H9 (cell line): ENCODE results near the gene STK11IP. TPM values are rescaled to one million over a fixed set of nuclear protein-coding genes. Genes with fewer than 3 reads are reported as not detected.

ENCODE experiments used
- DNase-seq: peaks from one replicate; pipeline ENCODE4 v3.0.0-alpha.2; 2017
- H2AFZ ChIP-seq: one replicate; pipeline ENCODE4 v1.6.1; 2013; ENCODE audit warnings: mild to moderate bottlenecking, low read length, control low read depth, moderate library complexity
- H2AK5ac ChIP-seq: 2 replicates; pipeline ENCODE4 v1.6.1; 2013; ENCODE audit warnings: low read length, control low read depth, mixed read lengths; ENCODE audit not compliant: insufficient read length
- H2BK120ac ChIP-seq: one replicate; pipeline ENCODE4 v1.6.1; 2013; ENCODE audit warnings: low read depth, mild to moderate bottlenecking, low read length, control low read depth, inconsistent platforms; ENCODE audit not compliant: poor library complexity, severe bottlenecking
- H2BK12ac ChIP-seq: 2 replicates; pipeline ENCODE4 v1.6.1; 2013; ENCODE audit warnings: low read length, control low read depth, mixed read lengths, low read depth; ENCODE audit not compliant: insufficient read length
- H2BK15ac ChIP-seq: 2 replicates; pipeline ENCODE4 v1.6.1; 2013; ENCODE audit warnings: low read depth, low read length, control low read depth
- H2BK20ac ChIP-seq: one replicate; pipeline ENCODE4 v1.6.1; 2013; ENCODE audit warnings: low read depth, mild to moderate bottlenecking, low read length, control low read depth, inconsistent platforms; ENCODE audit not compliant: poor library complexity, severe bottlenecking
- H2BK5ac ChIP-seq: 2 replicates; pipeline ENCODE4 v1.6.1; 2013; ENCODE audit warnings: low read length, control low read depth, mixed read lengths; ENCODE audit not compliant: insufficient read length
- H3K14ac ChIP-seq: 2 replicates; pipeline ENCODE4 v1.6.1; 2013; ENCODE audit warnings: low read length, control low read depth; ENCODE audit not compliant: insufficient read depth
- H3K18ac ChIP-seq: 2 replicates; pipeline ENCODE4 v1.6.1; 2013; ENCODE audit warnings: low read depth, mild to moderate bottlenecking, mixed read lengths, low read length, control low read depth; ENCODE audit not compliant: insufficient read length
- H3K23ac ChIP-seq: 2 replicates; pipeline ENCODE4 v1.6.1; 2013; ENCODE audit warnings: low read length, control low read depth, mixed read lengths, low read depth; ENCODE audit not compliant: insufficient read length
- H3K23me2 ChIP-seq: 2 replicates; pipeline ENCODE4 v1.6.1; 2013; ENCODE audit warnings: low read depth, mild to moderate bottlenecking, mixed read lengths, low read length, control low read depth; ENCODE audit not compliant: insufficient read length, poor library complexity, severe bottlenecking
- H3K27ac ChIP-seq: 2 replicates; pipeline ENCODE4 v1.5.1; 2013; ENCODE audit warnings: low read length, control low read depth, mixed read lengths, low read depth; ENCODE audit not compliant: insufficient read length
- H3K27me3 ChIP-seq: 2 replicates; pipeline ENCODE4 v1.6.1; 2013; ENCODE audit warnings: low read length, control low read depth, inconsistent platforms; ENCODE audit not compliant: insufficient read depth
- H3K4ac ChIP-seq: 2 replicates; pipeline ENCODE4 v1.6.1; 2013; ENCODE audit warnings: low read depth, mild to moderate bottlenecking, control low read depth, inconsistent platforms, low read length, moderate library complexity
- H3K4me1 ChIP-seq: 2 replicates; pipeline ENCODE4 v1.6.1; 2013; ENCODE audit warnings: low read length, control low read depth, inconsistent platforms; ENCODE audit not compliant: insufficient read depth
- H3K4me2 ChIP-seq: 2 replicates; pipeline ENCODE4 v1.6.1; 2013; ENCODE audit warnings: low read length, control low read depth, mixed read lengths; ENCODE audit not compliant: insufficient read length, insufficient read depth
- H3K56ac ChIP-seq: 2 replicates; pipeline ENCODE4 v1.6.1; 2013; ENCODE audit warnings: low read depth, mild to moderate bottlenecking, mixed read lengths, low read length, control low read depth; ENCODE audit not compliant: insufficient read length
- H3K79me1 ChIP-seq: 2 replicates; pipeline ENCODE4 v1.6.1; 2013; ENCODE audit warnings: low read depth, mild to moderate bottlenecking, moderate library complexity, low read length, control low read depth, inconsistent platforms; ENCODE audit not compliant: insufficient read depth, poor library complexity, severe bottlenecking
- H3K79me2 ChIP-seq: 2 replicates; pipeline ENCODE4 v1.6.1; 2013; ENCODE audit warnings: low read length, control low read depth, inconsistent platforms; ENCODE audit not compliant: insufficient read depth
- H3K9ac ChIP-seq: 2 replicates; pipeline ENCODE4 v1.6.1; 2013; ENCODE audit warnings: low read length, control low read depth, mixed read lengths; ENCODE audit not compliant: insufficient read length; ENCODE audit errors: extremely low read depth
- H3K9me3 ChIP-seq: one replicate; pipeline ENCODE4 v1.6.1; 2013; ENCODE audit warnings: low read depth, low read length, inconsistent platforms; ENCODE audit not compliant: control insufficient read depth
- H3T11ph ChIP-seq: one replicate; pipeline ENCODE4 v1.6.1; 2013; ENCODE audit warnings: mild to moderate bottlenecking, low read length, control low read depth, inconsistent platforms
- H4K20me1 ChIP-seq: one replicate; pipeline ENCODE4 v1.6.1; 2013; ENCODE audit not compliant: control insufficient read depth, insufficient read length, insufficient read depth
- H4K5ac ChIP-seq: 2 replicates; pipeline ENCODE4 v1.6.1; 2013; ENCODE audit warnings: low read depth, mild to moderate bottlenecking, mixed read lengths, low read length, control low read depth; ENCODE audit not compliant: insufficient read length
- H4K8ac ChIP-seq: replicated peaks from 2 replicates; pipeline ENCODE4 v1.6.1; 2013; ENCODE audit warnings: low read length, control low read depth, mixed read lengths, low read depth; ENCODE audit not compliant: insufficient read length
- H4K91ac ChIP-seq: 2 replicates; pipeline ENCODE4 v1.6.1; 2013; ENCODE audit warnings: low read depth, mild to moderate bottlenecking, moderate library complexity, mixed read lengths, low read length, control low read depth; ENCODE audit not compliant: insufficient read length
- H3K27ac Mint-ChIP-seq, 3 experiments: 2 replicates in 2 of 3; 3 replicates in 1 of 3; pipeline ENCODE4 v1.8.0; 2020 to 2021; ENCODE audit warnings: mixed read lengths in 3 of 3, mild to moderate bottlenecking in 1 of 3, moderate library complexity in 1 of 3
- H3K27me3 Mint-ChIP-seq: 2 replicates; pipeline ENCODE4 v1.8.0; 2021; ENCODE audit warnings: low read depth, mild to moderate bottlenecking, moderate library complexity, mixed read lengths
- H3K36me3 Mint-ChIP-seq, 3 experiments: 2 replicates in 2 of 3; 3 replicates in 1 of 3; pipeline ENCODE4 v1.8.0; 2020 to 2021; ENCODE audit warnings: low read depth in 3 of 3, mixed read lengths in 3 of 3; ENCODE audit not compliant: insufficient read depth in 1 of 3
- H3K4me1 Mint-ChIP-seq, 2 experiments: 2 replicates each; pipeline ENCODE4 v1.8.0; 2020; ENCODE audit warnings: mixed read lengths in 2 of 2
- H3K4me3 Mint-ChIP-seq, 2 experiments: 2 replicates in 1 of 2; 3 replicates in 1 of 2; pipeline ENCODE4 v1.8.0; 2020 to 2021; ENCODE audit warnings: mild to moderate bottlenecking in 2 of 2, mixed read lengths in 2 of 2, moderate library complexity in 1 of 2
- H3K9me3 Mint-ChIP-seq, 2 experiments: 2 replicates in 1 of 2; 3 replicates in 1 of 2; pipeline ENCODE4 v1.8.0; 2020; ENCODE audit warnings: mild to moderate bottlenecking in 2 of 2, mixed read lengths in 2 of 2, moderate library complexity in 1 of 2
- WGBS: extraction: QIAGEN DNeasy Blood & Tissue Kit; methylation state at CpG from one replicate; pipeline ENCODE4 v1.1.7; 2013; ENCODE audit warnings: missing lambda C conversion rate, low lambda C conversion rate, mixed read lengths; ENCODE audit not compliant: insufficient read length; ENCODE audit errors: extremely low coverage; 5-methylcytosine and 5-hydroxymethylcytosine counted together
- total RNA-seq: library from RNA; stranded (reverse); gene quantifications from 2 replicates; pipeline ENCODE4 v1.2.1, GENCODE V29; 2021
- TF ChIP-seq, protein P1 (sequence below): fragments of 200-600 bp; sonication (generic); conservative IDR thresholded peaks from 3 replicates; pipeline ENCODE4 v1.8.0; 2021; ENCODE audit warnings: antibody characterized with exemption, mild to moderate bottlenecking

Gene STK11IP
- total RNA-seq, 1 experiment from 2014 or later, result 31.1 TPM

DNA sequence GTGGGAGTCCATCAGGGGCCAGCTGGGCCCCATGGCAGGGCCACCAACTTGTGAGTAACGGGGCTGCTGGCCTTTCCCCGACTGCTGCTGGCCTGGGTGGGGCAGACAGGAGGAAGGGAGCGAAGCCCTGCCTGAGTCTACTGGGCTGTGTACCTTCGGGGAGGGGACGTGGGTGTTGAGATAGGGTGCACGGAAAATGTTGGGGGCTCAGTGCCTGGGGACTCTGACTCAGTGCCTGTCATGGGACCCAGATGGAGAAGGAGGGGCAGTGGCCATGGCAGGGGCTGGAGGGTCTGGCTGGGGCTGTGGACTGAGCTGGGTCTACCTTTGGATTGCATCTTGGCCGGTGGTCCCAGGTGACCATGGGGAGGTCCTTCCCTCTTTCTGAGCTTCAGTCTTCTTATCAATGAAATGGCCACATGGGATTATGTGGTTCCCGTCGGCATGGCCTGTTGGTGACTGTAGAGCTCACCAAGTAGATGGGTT is 33.8 kb downstream of the STK11IP start:
- Mint-ChIP-seq H3K9me3 (no peaks in the 10 kb centered on the region; a peak in 1 of 5 replicates), H3K36me3 (peaks cover 0 to 12% (median 8%) of the 10 kb centered on the region in 3 experiments; a peak in 5 of 7 replicates), H3K27ac (no peak overlapping the region; a peak in 1 of 7 replicates), H3K27me3 (peaks cover 7% of the 10 kb centered on the region), H3K4me3 (no peak overlapping the region), H3K4me1 (peaks cover 6 to 17% of the 10 kb centered on the region in 2 experiments)
- Histone ChIP-seq H3K9me3 (no peaks in the 10 kb centered on the region), H3K27me3 (no peaks in the 10 kb centered on the region), H2AFZ (no peak overlapping the region), H3T11ph (no peak overlapping the region), H3K56ac (no peak overlapping the region), H3K23ac (no peak overlapping the region), H3K23me2 (no peaks in the 10 kb centered on the region), H2BK12ac (no peak overlapping the region), H4K91ac (no peak overlapping the region), H2BK5ac (no peak overlapping the region), H3K79me1 (no peaks in the 10 kb centered on the region), H3K4me2 (no peak overlapping the region), H4K8ac (no peak overlapping the region), H2BK120ac (no peak overlapping the region), H3K9ac (no peak overlapping the region), H3K18ac (no peak overlapping the region), H2BK15ac (no peak overlapping the region), H3K4me1 (0 out of 2 replicates have a peak, but pooled peaks cover 3% of the 10 kb centered on the region), H3K14ac (no peak overlapping the region), H2BK20ac (no peak overlapping the region), H2AK5ac (no peak overlapping the region), H4K5ac (no peak overlapping the region), H3K79me2 (no peaks in the 10 kb centered on the region), H3K27ac (no peak overlapping the region), H4K20me1 (no peaks in the 10 kb centered on the region), H3K4ac (no peak overlapping the region)
- DNase-seq, result no peak
- TF ChIP-seq, protein P1, sequence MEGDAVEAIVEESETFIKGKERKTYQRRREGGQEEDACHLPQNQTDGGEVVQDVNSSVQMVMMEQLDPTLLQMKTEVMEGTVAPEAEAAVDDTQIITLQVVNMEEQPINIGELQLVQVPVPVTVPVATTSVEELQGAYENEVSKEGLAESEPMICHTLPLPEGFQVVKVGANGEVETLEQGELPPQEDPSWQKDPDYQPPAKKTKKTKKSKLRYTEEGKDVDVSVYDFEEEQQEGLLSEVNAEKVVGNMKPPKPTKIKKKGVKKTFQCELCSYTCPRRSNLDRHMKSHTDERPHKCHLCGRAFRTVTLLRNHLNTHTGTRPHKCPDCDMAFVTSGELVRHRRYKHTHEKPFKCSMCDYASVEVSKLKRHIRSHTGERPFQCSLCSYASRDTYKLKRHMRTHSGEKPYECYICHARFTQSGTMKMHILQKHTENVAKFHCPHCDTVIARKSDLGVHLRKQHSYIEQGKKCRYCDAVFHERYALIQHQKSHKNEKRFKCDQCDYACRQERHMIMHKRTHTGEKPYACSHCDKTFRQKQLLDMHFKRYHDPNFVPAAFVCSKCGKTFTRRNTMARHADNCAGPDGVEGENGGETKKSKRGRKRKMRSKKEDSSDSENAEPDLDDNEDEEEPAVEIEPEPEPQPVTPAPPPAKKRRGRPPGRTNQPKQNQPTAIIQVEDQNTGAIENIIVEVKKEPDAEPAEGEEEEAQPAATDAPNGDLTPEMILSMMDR, result no peak
- no CpG with 5 or more reads among the region's 9 CpGs for WGBS
